Coronary artery (tissue), 2 donors: Measurements from ENCODE around the gene PLXNA2.
A peak's percentile ranks its signal among the peaks of the same experiment; 100 is the strongest.

Experiments used
- DNase-seq: peaks from one replicate; pipeline ENCODE4 v3.0.0-alpha.2; 2017; ENCODE audit warnings: low spot score
- H3K27ac ChIP-seq, 2 donors: fragments of 200-600 bp; sonication (generic); one replicate each; pipeline ENCODE4 v1.5.1; 2016 to 2019
- H3K4me3 ChIP-seq: fragments of 200-600 bp; sonication (generic); 2 replicates; pipeline ENCODE4 v1.5.1; 2016; ENCODE audit warnings: mild to moderate bottlenecking, moderate library complexity
- CTCF ChIP-seq: fragments of 200-600 bp; sonication (generic); IDR thresholded peaks from one replicate; pipeline ENCODE4 v1.5.1; 2019; ENCODE audit warnings: antibody characterized with exemption

The PLXNA2 gene

GRCh38 chr1:208162903-208163302 is 81.3 kb downstream of the PLXNA2 start:
- Histone ChIP-seq H3K27ac (peak overlapping the region in 1 of 2 donors; percentile 18), H3K4me3 (no peak overlapping the region)
- no peak for DNase-seq
- TF ChIP-seq CTCF: no peak

GRCh38 chr1:208161656-208162375 is 82.4 kb downstream of the PLXNA2 start:
- TF ChIP-seq CTCF: no peak
- no peak for DNase-seq
- no peak overlapping the region for H3K4me3 ChIP-seq
- H3K27ac ChIP-seq: no peak overlapping the region

DNA sequence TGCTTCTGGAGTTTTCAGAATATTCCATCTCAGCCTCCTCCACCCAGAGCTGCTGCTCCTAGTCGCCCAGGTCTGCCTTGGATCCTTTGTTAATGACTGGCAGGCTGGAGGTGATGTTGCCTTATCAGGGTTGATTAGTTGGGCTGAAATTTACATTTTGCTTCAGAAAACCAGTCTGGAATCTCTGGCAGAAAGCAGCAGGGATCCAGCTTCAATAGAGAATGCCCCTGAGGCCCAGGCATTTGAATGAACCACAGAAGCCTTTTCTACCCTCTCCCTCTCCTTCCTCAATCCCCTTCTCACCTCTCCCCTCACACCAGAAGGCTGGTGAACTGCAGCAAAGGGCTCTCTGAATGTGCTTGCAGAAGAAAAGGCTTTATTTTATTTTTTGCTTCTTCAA is 83.2 kb downstream of the PLXNA2 start:
- no peak overlapping the region for H3K27ac ChIP-seq
- DNase-seq: no peak
- no peak overlapping the region for H3K4me3 ChIP-seq
- TF ChIP-seq CTCF: no peak

DNA sequence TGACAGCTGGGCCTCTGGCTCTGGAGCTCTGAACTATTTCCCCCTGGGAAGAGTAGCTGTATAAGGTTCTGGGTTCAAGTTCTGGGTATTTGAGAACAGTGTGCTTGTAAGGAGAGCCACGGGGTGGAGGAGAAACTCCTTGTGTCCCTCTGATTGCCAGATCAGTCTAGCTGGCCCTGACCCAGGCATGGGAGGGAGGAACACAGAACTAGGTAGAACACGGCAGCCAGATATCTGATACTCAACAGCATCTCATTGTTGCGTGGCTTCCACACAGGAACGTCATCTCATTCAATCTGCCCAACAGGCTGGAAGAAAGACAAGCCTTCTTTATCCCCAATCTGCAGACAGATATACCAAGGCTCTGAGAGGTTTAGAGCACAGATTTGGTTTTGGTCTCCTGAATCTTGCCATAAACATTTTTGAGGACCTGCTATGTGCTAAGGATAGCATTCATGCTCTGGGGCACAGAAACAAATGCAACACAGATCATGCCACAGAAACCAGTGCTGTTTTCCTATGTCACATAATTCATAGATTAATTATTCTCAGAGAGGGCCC is 83.8 kb downstream of the PLXNA2 start:
- TF ChIP-seq CTCF: no peak
- peak overlapping the region; percentile 11 to 72 for H3K27ac ChIP-seq
- peak overlapping the region; percentile 7 for H3K4me3 ChIP-seq
- DNase-seq: no peak

DNA sequence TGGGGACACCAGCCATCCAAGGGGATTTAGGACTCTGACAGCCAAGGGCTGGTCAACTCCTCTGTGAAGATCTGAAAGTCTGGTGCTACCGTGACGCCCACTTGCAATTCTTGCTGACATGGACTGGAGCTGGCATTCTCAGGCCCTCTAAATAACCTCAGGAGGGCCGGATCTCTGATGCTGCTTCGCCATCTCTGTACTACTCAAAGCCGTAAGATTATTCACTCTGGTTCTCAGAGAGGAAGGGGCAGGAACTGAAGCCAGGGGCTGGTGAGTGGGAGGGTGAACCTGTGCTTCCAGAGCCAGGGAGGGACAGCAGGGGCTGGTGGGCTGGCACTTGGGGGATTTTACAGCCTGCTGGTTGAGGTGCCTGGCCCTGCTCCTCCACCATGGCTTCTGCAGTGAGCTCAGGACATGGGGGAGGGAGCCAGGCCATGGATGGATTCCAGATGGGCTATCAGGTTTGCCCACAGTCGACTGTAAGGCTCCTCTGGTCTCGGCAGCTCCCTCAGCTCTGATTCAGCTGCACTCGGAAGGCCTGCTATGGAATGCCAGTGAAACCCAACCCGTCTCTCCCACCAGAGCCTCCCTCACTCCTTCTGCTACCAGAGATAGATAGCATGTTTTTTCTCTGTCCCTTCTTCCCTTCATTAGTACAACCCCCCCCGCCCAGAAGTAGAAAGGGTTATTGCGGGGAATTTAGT is 84.5 kb downstream of the PLXNA2 start:
- TF ChIP-seq CTCF: no peak
- H3K27ac ChIP-seq: peak overlapping the region; percentile 11 to 72
- H3K4me3 ChIP-seq: peak overlapping the region; percentile 7
- no peak for DNase-seq

GRCh38 chr1:208158640-208159554 is 85.3 kb downstream of the PLXNA2 start:
- TF ChIP-seq CTCF: no peak
- Histone ChIP-seq H3K4me3 (no peak overlapping the region), H3K27ac (peak overlapping the region in 1 of 2 donors; percentile 72)
- DNase-seq: no peak
